ENCODE measurements around the gene SLC1A4. TPM values are rescaled to one million over a fixed set of nuclear protein-coding genes. Genes with fewer than 3 reads are reported as not detected.
"Not testable (repeated sequence)": the region's sequence is repeated elsewhere in the genome, so short reads cannot be mapped to it uniquely, and the experiment has no call there.

SLC1A4 gene
- total RNA-seq, 2 experiments from 2014 or later, result 61.7 to 113 TPM

DNA sequence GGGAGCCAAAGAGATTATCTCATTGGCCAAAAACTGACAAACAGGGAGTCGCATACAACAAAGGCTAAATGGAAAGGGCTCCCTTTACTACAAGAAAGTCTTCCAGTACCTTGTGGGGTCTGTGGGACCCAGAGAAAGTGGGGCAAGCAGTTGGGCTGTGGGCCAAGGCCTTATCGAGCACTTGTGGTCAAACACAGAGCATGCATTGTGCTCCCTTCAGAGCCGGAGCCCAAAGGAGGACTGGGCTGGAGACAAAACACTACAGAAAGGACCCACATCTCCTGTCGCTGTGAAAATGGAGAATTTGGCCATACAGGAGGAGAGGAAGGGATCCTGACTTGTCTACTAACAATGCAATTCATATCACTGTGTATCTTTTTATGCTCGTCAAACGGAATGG is 37.1 kb upstream of the SLC1A4 start:
- peaks cover 23% of the 10 kb centered on the region for H3K4me1 Mint-ChIP-seq
- CTCF ChIA-PET, result no interaction called here
- peaks cover 6% of the 10 kb centered on the region for H3K9me3 Mint-ChIP-seq (ENCODE audit: low read depth)

GRCh38 chr2:64952511-64953482 is 36.4 kb upstream of the SLC1A4 start:
- DNase-seq (no peak), ATAC-seq (no peak)
- peaks cover 6% of the 10 kb centered on the region for H3K9me3 Mint-ChIP-seq (ENCODE audit: low read depth)
- H3K4me3 Mint-ChIP-seq, result no peak overlapping the region
- no peak overlapping the region for H3K27ac Mint-ChIP-seq
- H3K36me3 Mint-ChIP-seq, result peaks cover 8% of the 10 kb centered on the region
- H3K4me1 Mint-ChIP-seq, result peaks cover 16% of the 10 kb centered on the region
- H3K27me3 Mint-ChIP-seq, result no peaks in the 10 kb centered on the region
- CTCF ChIA-PET, result interaction anchor here (0.9 to 1.2 kb wide), 2 partner anchors 11 to 12 kb away, joined by 3 to 4 read pairs; no protein-coding TSS in a partner anchor

More for the DNA sequence above, 37.1 kb upstream of the SLC1A4 start:
- Mint-ChIP-seq H3K27me3 (no peaks in the 10 kb centered on the region), H3K36me3 (peaks cover 10% of the 10 kb centered on the region), H3K4me3 (no peak overlapping the region), H3K27ac (no peak overlapping the region)
- DNase-seq (no peak), ATAC-seq (no peak)

DNA sequence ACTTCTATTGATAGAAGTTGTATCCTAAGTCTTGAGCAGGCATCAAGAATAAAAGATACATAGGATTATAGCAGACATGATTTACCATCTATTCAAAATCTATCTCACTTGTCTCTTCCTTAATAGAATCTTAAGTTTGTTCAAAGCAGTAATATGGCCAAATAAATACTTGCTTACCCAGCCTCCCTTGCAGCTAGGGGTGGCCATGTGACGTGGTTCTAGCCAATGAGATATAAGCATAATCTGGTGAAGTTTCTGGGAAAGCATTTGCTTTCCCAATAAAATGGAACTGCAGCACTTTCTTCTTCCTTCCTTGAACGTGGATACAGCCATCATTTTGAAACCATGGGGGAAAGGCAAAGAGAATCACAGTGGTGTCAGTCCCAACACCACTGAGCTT is 33.7 kb upstream of the SLC1A4 start:
- Mint-ChIP-seq H3K9me3 (ENCODE audit: low read depth) (peaks cover 6% of the 10 kb centered on the region), H3K4me1 (peaks cover 2% of the 10 kb centered on the region), H3K27me3 (no peaks in the 10 kb centered on the region), H3K27ac (no peak overlapping the region), H3K36me3 (peaks cover 6% of the 10 kb centered on the region), H3K4me3 (no peak overlapping the region)
- no peak for ATAC-seq
- no peak for DNase-seq
- CTCF ChIA-PET, result interaction anchor here (0.7 kb wide), 1 partner anchor 19 kb away, joined by 4 read pairs; no protein-coding TSS in a partner anchor

DNA sequence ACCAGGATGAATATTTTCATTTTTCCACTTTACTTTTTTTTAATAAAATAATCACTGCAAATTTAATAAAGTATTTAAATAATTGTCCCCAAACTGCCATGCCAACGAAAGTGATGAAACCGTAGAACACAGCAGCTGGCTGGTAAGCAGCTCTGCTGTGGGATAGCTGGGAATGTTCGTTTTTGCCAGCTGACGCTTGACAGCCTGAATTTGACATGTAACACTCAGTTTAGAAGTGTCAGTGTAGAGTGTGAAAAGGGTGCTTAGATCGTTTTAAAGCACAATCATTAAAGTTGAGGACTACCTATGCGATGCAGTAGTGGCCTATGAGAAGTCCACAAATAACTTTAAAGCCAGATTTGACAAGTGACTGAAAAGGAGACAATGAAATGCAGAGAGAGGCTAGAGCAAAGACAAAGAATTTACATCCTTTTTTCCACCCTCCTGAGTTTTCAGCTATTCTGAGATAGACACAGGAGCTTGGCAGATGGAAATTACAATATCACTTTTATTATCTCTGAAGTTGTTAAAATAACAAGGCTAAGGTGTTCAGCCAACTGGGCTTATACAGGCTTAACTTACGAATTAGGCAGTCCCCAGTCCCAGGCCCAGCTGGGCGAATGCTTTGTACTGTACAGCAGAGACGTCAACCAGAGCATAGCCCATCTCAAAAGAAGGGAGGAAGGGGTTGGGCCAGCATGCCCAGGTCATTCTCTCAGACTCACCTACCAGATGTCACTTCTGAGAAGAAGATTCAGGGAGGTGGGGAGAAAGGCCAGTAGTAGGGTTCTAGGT is 31.9 kb upstream of the SLC1A4 start:
- no peak for ATAC-seq

GRCh38 chr2:64958556-64958955 is 30.6 kb upstream of the SLC1A4 start:
- ATAC-seq (no peak), DNase-seq (no peak)
- H3K27ac Mint-ChIP-seq, result no peak overlapping the region
- H3K36me3 Mint-ChIP-seq, result peaks cover 6% of the 10 kb centered on the region
- no peaks in the 10 kb centered on the region for H3K4me1 Mint-ChIP-seq
- H3K27me3 Mint-ChIP-seq, result no peaks in the 10 kb centered on the region
- H3K9me3 Mint-ChIP-seq (ENCODE audit: low read depth), result peaks cover 6% of the 10 kb centered on the region
- no peak overlapping the region for H3K4me3 Mint-ChIP-seq
- CTCF ChIA-PET, result interaction anchor here (1.5 kb wide), 1 partner anchor 12 kb away, joined by 4 read pairs; no protein-coding TSS in a partner anchor

More for the DNA sequence above, 31.9 kb upstream of the SLC1A4 start:
- H3K4me3 Mint-ChIP-seq, result no peak overlapping the region
- no peak for DNase-seq
- no peaks in the 10 kb centered on the region for H3K27me3 Mint-ChIP-seq
- H3K9me3 Mint-ChIP-seq (ENCODE audit: low read depth), result peaks cover 6% of the 10 kb centered on the region
- H3K4me1 Mint-ChIP-seq, result no peaks in the 10 kb centered on the region
- CTCF ChIA-PET, result interaction anchor here (1.5 kb wide), 1 partner anchor 11 kb away, joined by 4 read pairs; no protein-coding TSS in a partner anchor
- no peak overlapping the region for H3K27ac Mint-ChIP-seq
- peaks cover 6% of the 10 kb centered on the region for H3K36me3 Mint-ChIP-seq

- H3K27ac Mint-ChIP-seq, result no peak overlapping the region
- CTCF ChIA-PET, result no interaction called here
- no peak overlapping the region for H3K4me3 Mint-ChIP-seq
- H3K36me3 Mint-ChIP-seq, result peaks cover 1% of the 10 kb centered on the region
- ATAC-seq (no peak), DNase-seq (no peak)
- H3K4me1 Mint-ChIP-seq, result no peaks in the 10 kb centered on the region
- no peaks in the 10 kb centered on the region for H3K9me3 Mint-ChIP-seq (ENCODE audit: low read depth)
- no peaks in the 10 kb centered on the region for H3K27me3 Mint-ChIP-seq
These were observed 28.4 kb upstream of the SLC1A4 start for GRCh38 chr2:64960819-64961218.

GRCh38 chr2:64963138-64963537 is 26.1 kb upstream of the SLC1A4 start:
- CTCF ChIA-PET, result interaction anchor here (2.1 kb wide), 1 partner anchor 10 kb away, joined by 9 read pairs; no protein-coding TSS in a partner anchor
- not testable (repeated sequence) for H3K4me3 Mint-ChIP-seq; H3K36me3 Mint-ChIP-seq; H3K9me3 Mint-ChIP-seq (ENCODE audit: low read depth); ATAC-seq; H3K4me1 Mint-ChIP-seq; H3K27me3 Mint-ChIP-seq; H3K27ac Mint-ChIP-seq; DNase-seq

- Mint-ChIP-seq H3K4me1 (no peaks in the 10 kb centered on the region), H3K4me3 (no peak overlapping the region), H3K27ac (no peak overlapping the region), H3K9me3 (ENCODE audit: low read depth) (no peaks in the 10 kb centered on the region), H3K36me3 (no peaks in the 10 kb centered on the region), H3K27me3 (no peaks in the 10 kb centered on the region)
- no peak for DNase-seq
- ATAC-seq, result no peak
- CTCF ChIA-PET, result interaction anchor here (0.8 to 2.1 kb wide), 5 partner anchors 10 to 46 kb away, joined by 3 to 9 read pairs (median 5); no protein-coding TSS in a partner anchor
These were observed 25.5 kb upstream of the SLC1A4 start for GRCh38 chr2:64963719-64964118.

- Mint-ChIP-seq H3K27ac (no peak overlapping the region), H3K4me1 (no peaks in the 10 kb centered on the region), H3K9me3 (ENCODE audit: low read depth) (no peaks in the 10 kb centered on the region), H3K27me3 (no peaks in the 10 kb centered on the region), H3K36me3 (no peaks in the 10 kb centered on the region), H3K4me3 (no peak overlapping the region)
- ATAC-seq (no peak), DNase-seq (no peak)
- CTCF ChIA-PET, result interaction anchor here (2.2 kb wide), 1 partner anchor 12 kb away, joined by 8 read pairs; no protein-coding TSS in a partner anchor
These were observed 23.2 kb upstream of the SLC1A4 start for GRCh38 chr2:64966017-64966416.

GRCh38 chr2:64966839-64967238 is 22.4 kb upstream of the SLC1A4 start:
- no peaks in the 10 kb centered on the region for H3K4me1 Mint-ChIP-seq
- DNase-seq (no peak), ATAC-seq (no peak)
- no peak overlapping the region for H3K4me3 Mint-ChIP-seq
- H3K9me3 Mint-ChIP-seq (ENCODE audit: low read depth), result no peaks in the 10 kb centered on the region
- no peaks in the 10 kb centered on the region for H3K36me3 Mint-ChIP-seq
- H3K27me3 Mint-ChIP-seq, result no peaks in the 10 kb centered on the region
- no peak overlapping the region for H3K27ac Mint-ChIP-seq
- CTCF ChIA-PET, result interaction anchor here (0.7 to 2.2 kb wide), 2 partner anchors 11 to 359 kb away, joined by 3 to 8 read pairs; no protein-coding TSS in a partner anchor

GRCh38 chr2:64967601-64968000 is 21.6 kb upstream of the SLC1A4 start:
- H3K27ac Mint-ChIP-seq, result no peak overlapping the region
- H3K36me3 Mint-ChIP-seq, result no peaks in the 10 kb centered on the region
- H3K9me3 Mint-ChIP-seq (ENCODE audit: low read depth), result no peaks in the 10 kb centered on the region
- CTCF ChIA-PET, result no interaction called here
- no peak overlapping the region for H3K4me3 Mint-ChIP-seq
- no peaks in the 10 kb centered on the region for H3K4me1 Mint-ChIP-seq
- no peak for ATAC-seq
- no peaks in the 10 kb centered on the region for H3K27me3 Mint-ChIP-seq
- DNase-seq, result no peak

GRCh38 chr2:64969086-64969485 is 20.1 kb upstream of the SLC1A4 start:
- H3K4me1 Mint-ChIP-seq; H3K27ac Mint-ChIP-seq; ATAC-seq; H3K27me3 Mint-ChIP-seq; H3K36me3 Mint-ChIP-seq; H3K9me3 Mint-ChIP-seq (ENCODE audit: low read depth); DNase-seq; H3K4me3 Mint-ChIP-seq: not testable (repeated sequence)
- CTCF ChIA-PET, result interaction anchor here (0.9 kb wide), 1 partner anchor 51 kb away, joined by 3 read pairs; no protein-coding TSS in a partner anchor

GRCh38 chr2:64970495-64970894 is 18.7 kb upstream of the SLC1A4 start:
- no peak for DNase-seq
- H3K4me3 Mint-ChIP-seq, result no peak overlapping the region
- H3K4me1 Mint-ChIP-seq, result no peaks in the 10 kb centered on the region
- ATAC-seq, result no peak
- H3K36me3 Mint-ChIP-seq, result no peaks in the 10 kb centered on the region
- H3K27me3 Mint-ChIP-seq, result peaks cover 3% of the 10 kb centered on the region
- no peak overlapping the region for H3K27ac Mint-ChIP-seq
- no peaks in the 10 kb centered on the region for H3K9me3 Mint-ChIP-seq (ENCODE audit: low read depth)
- CTCF ChIA-PET, result interaction anchor here (1.0 kb wide), 1 partner anchor 218 kb away, joined by 3 read pairs; no protein-coding TSS in a partner anchor

All from activated CD8-positive, alpha-beta memory T cell treated with anti-CD3 and anti-CD28 coated beads, Interleukin-2, amount 10 ng/mL, durations not matched to agents 7 days and 5 days (primary cell).